ENCODE measurements around the gene MED16.

The MED16 gene

GRCh38 chr19:868458-869244 lies 24.3 kb downstream of the MED16 start:
- no peaks in the 10 kb centered on the region for H3K9me3 ChIP-seq (ENCODE audit: low read length)
- TF ChIP-seq CTCF (IDR thresholded peaks at IDR 0.05; ENCODE audit: low read length) (no peak), EZH2 (IDR thresholded peaks at IDR 0.05; ENCODE audit: borderline replicate concordance, low read length) (no peak)
- no peak overlapping the region for H2AFZ ChIP-seq (ENCODE audit: low read length)
- no peaks in the 10 kb centered on the region for H4K20me1 ChIP-seq (ENCODE audit: insufficient read depth, low read length)
- no peaks in the 10 kb centered on the region for H3K79me2 ChIP-seq (ENCODE audit: insufficient read depth, low read length)
- H3K36me3 ChIP-seq (ENCODE audit: insufficient read depth, low read length): peaks cover 26% of the 10 kb centered on the region
- no peaks in the 10 kb centered on the region for H3K27me3 ChIP-seq (ENCODE audit: insufficient read depth, low read length)
- H3F3A ChIP-seq (ENCODE audit: insufficient read depth, low read length): no peaks in the 10 kb centered on the region
- no peak overlapping the region for H3K27ac ChIP-seq (ENCODE audit: low read depth, low read length, poor library complexity, severe bottlenecking)
- no peaks in the 10 kb centered on the region for H3K9me2 ChIP-seq (ENCODE audit: low read depth, low read length)
- H3K4me1 ChIP-seq (ENCODE audit: insufficient read depth, low read length, severe bottlenecking): peaks cover 16% of the 10 kb centered on the region
- no peak overlapping the region for H3K4me3 ChIP-seq (ENCODE audit: low read depth, low read length, poor library complexity, severe bottlenecking)
- no peak overlapping the region for H3K9ac ChIP-seq (ENCODE audit: low read length)
- H3K4me2 ChIP-seq (ENCODE audit: low read length): no peak overlapping the region

- H3K9me2 ChIP-seq (ENCODE audit: low read depth, low read length): no peaks in the 10 kb centered on the region
- H3K36me3 ChIP-seq (ENCODE audit: insufficient read depth, low read length): peaks cover 26% of the 10 kb centered on the region
- no peaks in the 10 kb centered on the region for H4K20me1 ChIP-seq (ENCODE audit: insufficient read depth, low read length)
- no peak for TF ChIP-seq CTCF (IDR thresholded peaks at IDR 0.05; ENCODE audit: low read length)
- no peak for TF ChIP-seq EZH2 (IDR thresholded peaks at IDR 0.05; ENCODE audit: borderline replicate concordance, low read length)
- no peak overlapping the region for H2AFZ ChIP-seq (ENCODE audit: low read length)
- H3K79me2 ChIP-seq (ENCODE audit: insufficient read depth, low read length): no peaks in the 10 kb centered on the region
- H3K9me3 ChIP-seq (ENCODE audit: low read length): no peaks in the 10 kb centered on the region
- H3K4me3 ChIP-seq (ENCODE audit: low read depth, low read length, poor library complexity, severe bottlenecking): no peak overlapping the region
- no peak overlapping the region for H3K4me2 ChIP-seq (ENCODE audit: low read length)
- H3F3A ChIP-seq (ENCODE audit: insufficient read depth, low read length): no peaks in the 10 kb centered on the region
- no peak overlapping the region for H3K9ac ChIP-seq (ENCODE audit: low read length)
- no peak overlapping the region for H3K27ac ChIP-seq (ENCODE audit: low read depth, low read length, poor library complexity, severe bottlenecking)
- peaks cover 18% of the 10 kb centered on the region for H3K4me1 ChIP-seq (ENCODE audit: insufficient read depth, low read length, severe bottlenecking)
- no peaks in the 10 kb centered on the region for H3K27me3 ChIP-seq (ENCODE audit: insufficient read depth, low read length)
Observed at GRCh38 chr19:867855-868457, 25.0 kb downstream of the MED16 start.

GRCh38 chr19:867301-867793 lies 25.6 kb downstream of the MED16 start:
- Histone ChIP-seq H3K27ac (ENCODE audit: low read depth, low read length, poor library complexity, severe bottlenecking) (no peak overlapping the region), H3K4me2 (ENCODE audit: low read length) (no peak overlapping the region)

More at GRCh38 chr19:867301-867793, 25.6 kb downstream of the MED16 start:
- Histone ChIP-seq H3K9me3 (ENCODE audit: low read length) (no peaks in the 10 kb centered on the region), H3K27me3 (ENCODE audit: insufficient read depth, low read length) (no peaks in the 10 kb centered on the region), H3K9ac (ENCODE audit: low read length) (no peak overlapping the region), H3K4me3 (ENCODE audit: low read depth, low read length, poor library complexity, severe bottlenecking) (no peak overlapping the region), H3K36me3 (ENCODE audit: insufficient read depth, low read length) (peaks cover 26% of the 10 kb centered on the region), H2AFZ (ENCODE audit: low read length) (no peak overlapping the region), H3K9me2 (ENCODE audit: low read depth, low read length) (no peaks in the 10 kb centered on the region), H4K20me1 (ENCODE audit: insufficient read depth, low read length) (no peaks in the 10 kb centered on the region), H3F3A (ENCODE audit: insufficient read depth, low read length) (no peaks in the 10 kb centered on the region), H3K4me1 (ENCODE audit: insufficient read depth, low read length, severe bottlenecking) (peaks cover 20% of the 10 kb centered on the region), H3K79me2 (ENCODE audit: insufficient read depth, low read length) (no peaks in the 10 kb centered on the region)
- TF ChIP-seq EZH2 (IDR thresholded peaks at IDR 0.05; ENCODE audit: borderline replicate concordance, low read length): no peak
- no peak for TF ChIP-seq CTCF (IDR thresholded peaks at IDR 0.05; ENCODE audit: low read length)
